ENCODE data around the gene NSL1. TPM values are rescaled to one million over a fixed set of nuclear protein-coding genes. Genes with fewer than 3 reads are reported as not detected.

NSL1 gene
- total and polyA plus RNA-seq, 9 of the 15 experiments (the other 6 are each of a cell fraction or from before 2014, with no cell fraction given): 53.5 to 108 (median 59.1) TPM

DNA sequence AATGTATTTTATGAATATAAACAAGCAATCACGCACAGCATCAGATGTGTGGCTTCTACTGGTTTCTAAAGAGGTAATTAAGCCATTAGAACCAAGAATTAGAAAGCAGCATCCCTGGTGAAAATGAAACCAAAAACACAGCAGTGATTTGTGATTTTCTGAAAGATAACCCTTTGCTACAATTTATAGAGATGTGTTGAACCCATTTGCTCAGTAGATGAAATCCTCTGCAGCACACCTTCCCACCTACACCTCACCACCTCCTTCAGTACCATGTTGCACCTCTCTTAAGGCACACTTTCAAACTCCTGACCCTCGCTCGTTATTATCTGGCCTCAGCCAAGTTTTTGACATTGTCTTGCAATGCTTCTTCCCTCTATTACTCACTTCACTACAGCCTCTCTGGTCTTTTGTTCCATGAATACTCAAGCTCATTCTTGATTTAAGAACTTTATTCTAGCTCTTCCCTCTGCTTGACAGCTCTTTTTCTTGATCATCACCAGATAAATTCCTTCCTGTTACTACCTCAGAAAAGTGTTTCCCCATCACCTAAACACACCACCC, 38.6 kb downstream of the NSL1 start:
- intact Hi-C loops (cut with micrococcal nuclease): no loop called here
- ATAC-seq (no peak), FAIRE-seq (no peak), DNase-seq (ENCODE audit: extremely low read depth in 1 of 4, low spot score in 3 of 4) (no peak)
- Histone ChIP-seq H3K4me1 (replicated peaks in 1 of 2; ENCODE audit: control insufficient read depth in 2 of 2, insufficient read depth in 2 of 2, low read length in 2 of 2) (peaks cover 0 to 2% of the 10 kb centered on the region in 2 experiments; a peak in 1 of 5 replicates), H3K79me2 (ENCODE audit: control insufficient read depth, insufficient read depth, low read length) (peaks cover 28% of the 10 kb centered on the region), H4K20me1 (replicated peaks; ENCODE audit: control insufficient read depth, insufficient read depth, low read length) (peaks cover 4% of the 10 kb centered on the region; the same call in 1 of the 2 replicates), H3K27ac (ENCODE audit: extremely low read depth, low read depth, low read length) (no peak overlapping the region), H3K9ac (ENCODE audit: insufficient read depth in 1 of 2, low read depth in 2 of 2, low read length in 2 of 2) (no peak overlapping the region), H3K36me3 (ENCODE audit: control insufficient read depth, insufficient read depth, low read length) (peaks cover 16% of the 10 kb centered on the region), H3K9me1 (ENCODE audit: control insufficient read depth, insufficient read depth, low read length) (peaks cover 2% of the 10 kb centered on the region), H3K9me3 (replicated peaks; ENCODE audit: control insufficient read depth, insufficient read depth, low read depth, low read length) (no peaks in the 10 kb centered on the region), H3K27me3 (ENCODE audit: control insufficient read depth in 2 of 2, insufficient read depth in 2 of 2, low read length in 2 of 2) (no peaks in the 10 kb centered on the region), H3K4me2 (ENCODE audit: insufficient read depth, low read length) (no peak overlapping the region), H2AFZ (ENCODE audit: low read depth, low read length) (no peak overlapping the region), H3K4me3 (no peak overlapping the region)
- in situ Hi-C loops (cut with MboI): no loop called here
- TF ChIP-seq ZNF217 (CRISPR knock-in tag; IDR thresholded peaks at IDR 0.05) (no peak), PBX2 (CRISPR knock-in tag; IDR thresholded peaks at IDR 0.05; ENCODE audit: low read depth) (no peak), PBX2 (tag; conservative IDR thresholded peaks at IDR 0.05; ENCODE audit: low read depth) (0 out of 2 replicates have a peak, but pooled peaks have one; percentile 34), SLC30A9 (CRISPR knock-in tag; IDR thresholded peaks at IDR 0.05) (no peak), MEIS2 (IDR thresholded peaks at IDR 0.05; ENCODE audit: partially characterized antibody) (peak; percentile 22), DIDO1 (tag; IDR thresholded peaks at IDR 0.05; ENCODE audit: low read depth) (no peak), TOE1 (IDR thresholded peaks at IDR 0.05; ENCODE audit: borderline replicate concordance) (no peak), TOE1 (CRISPR knock-in tag; IDR thresholded peaks at IDR 0.05; ENCODE audit: borderline replicate concordance, low read depth) (no peak)
- ChIA-PET CTCF (ENCODE audit: low intra/inter-chr PET ratio) (no interaction called here), POLR2A (no interaction called here)
- WGBS (ENCODE audit: insufficient coverage, low coverage, missing lambda C conversion rate): 87% methylated on average over 3 of the region's 3 CpGs
- no TSS peak for BruUV-seq (replicated peaks)

All from K562 (cell line).